ENCODE data around the gene RPL28. TPM values are rescaled to one million over a fixed set of nuclear protein-coding genes. Genes with fewer than 3 reads are reported as not detected.

Gene RPL28
- total and polyA plus RNA-seq, 2 of the 13 experiments (the other 11 are each of a cell fraction or from before 2014, with no cell fraction given), result 105 to 420 TPM

DNA sequence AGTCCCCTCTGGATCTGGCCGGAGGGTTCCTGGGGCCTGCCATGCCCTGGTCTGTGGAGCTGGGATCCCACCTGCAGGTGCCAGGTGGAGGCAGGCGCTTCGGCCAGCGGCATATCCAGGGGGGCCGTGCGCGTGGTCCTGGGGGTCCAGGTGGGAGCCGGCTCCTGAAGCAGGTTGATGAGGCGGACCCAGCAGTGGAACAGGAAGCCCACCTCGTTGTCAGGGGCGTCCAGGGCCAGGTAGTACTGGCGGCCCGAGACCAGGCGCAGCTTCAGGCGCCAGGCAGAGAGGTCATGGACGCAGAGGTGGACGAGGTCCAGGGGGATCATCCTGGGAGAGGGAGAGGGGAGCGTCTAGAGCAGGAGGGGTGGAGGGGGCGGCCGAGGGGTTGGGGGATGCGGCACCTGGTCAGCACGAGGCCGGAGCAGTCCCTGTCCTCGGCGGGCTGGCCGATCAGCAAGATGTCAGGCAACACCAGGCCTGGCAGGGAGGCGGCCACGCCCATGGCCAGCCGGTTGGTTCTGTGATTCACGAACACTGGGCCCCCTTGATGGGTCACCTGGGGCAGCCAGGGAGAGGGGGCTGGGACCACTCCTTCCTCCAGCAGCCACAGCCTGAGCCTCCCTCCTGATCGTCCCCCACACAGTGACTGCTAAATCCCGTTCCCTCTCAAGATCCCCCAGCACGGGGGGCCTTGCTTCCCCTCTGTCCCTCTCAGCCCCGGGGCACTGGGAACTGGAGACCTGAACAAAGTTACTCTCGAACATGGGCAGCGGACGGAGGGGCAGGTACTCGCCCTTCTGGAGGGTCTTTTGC, 23.4 kb upstream of the RPL28 start:
- no TSS peak for BruUV-seq (replicated peaks)
- Histone ChIP-seq H4K20me1 (ENCODE audit: insufficient read depth, low read length) (no peaks in the 10 kb centered on the region), H3K27me3 (ENCODE audit: control insufficient read depth in 1 of 2, insufficient read depth in 2 of 2, low read length in 2 of 2) (peaks cover 4 to 24% of the 10 kb centered on the region in 2 experiments), H3K4me1 (ENCODE audit: insufficient read depth, low read length) (peaks cover 14% of the 10 kb centered on the region), H3K36me3 (replicated peaks in 1 of 2; ENCODE audit: control insufficient read depth in 1 of 2, insufficient read depth in 2 of 2, low read length in 2 of 2) (no peaks in the 10 kb centered on the region), H3K79me2 (ENCODE audit: insufficient read depth, low read length) (no peaks in the 10 kb centered on the region), H3K27ac (ENCODE audit: extremely low read length, insufficient read depth, low read length) (no peak overlapping the region), H3K9me3 (ENCODE audit: low read length) (no peaks in the 10 kb centered on the region), H3K9ac (ENCODE audit: insufficient read depth, low read depth, low read length) (no peak overlapping the region), H2AFZ (ENCODE audit: low read length) (no peak overlapping the region), H3K4me3 (replicated peaks in 1 of 3; ENCODE audit: insufficient read depth in 1 of 3, low read depth in 2 of 3, low read length in 3 of 3) (peak overlapping the region in 1 of 3 experiments; percentile 33; a peak in 1 of 6 replicates), H3K4me2 (ENCODE audit: low read depth, low read length) (peak overlapping the region; percentile 1; the same call in 1 of the 2 replicates)
- intact Hi-C loops (cut with micrococcal nuclease; ENCODE audit: unreplicated experiment), result no loop called here
- ChIA-PET POLR2A (interaction anchor here (0.6 to 1.3 kb wide), 3 partner anchors 23 to 45 kb away, joined by 3 read pairs; partner anchors contain the start of gene KMT5C), CTCF (ENCODE audit: low intra/inter-chr PET ratio, low total read pairs) (no interaction called here)
- in situ Hi-C loops (cut with HindIII; ENCODE audit: extremely low pct_ligation_motif_present, low pct_unique_long_range_greater_than_20kb), result no loop called here
- TF ChIP-seq, protein P1, sequence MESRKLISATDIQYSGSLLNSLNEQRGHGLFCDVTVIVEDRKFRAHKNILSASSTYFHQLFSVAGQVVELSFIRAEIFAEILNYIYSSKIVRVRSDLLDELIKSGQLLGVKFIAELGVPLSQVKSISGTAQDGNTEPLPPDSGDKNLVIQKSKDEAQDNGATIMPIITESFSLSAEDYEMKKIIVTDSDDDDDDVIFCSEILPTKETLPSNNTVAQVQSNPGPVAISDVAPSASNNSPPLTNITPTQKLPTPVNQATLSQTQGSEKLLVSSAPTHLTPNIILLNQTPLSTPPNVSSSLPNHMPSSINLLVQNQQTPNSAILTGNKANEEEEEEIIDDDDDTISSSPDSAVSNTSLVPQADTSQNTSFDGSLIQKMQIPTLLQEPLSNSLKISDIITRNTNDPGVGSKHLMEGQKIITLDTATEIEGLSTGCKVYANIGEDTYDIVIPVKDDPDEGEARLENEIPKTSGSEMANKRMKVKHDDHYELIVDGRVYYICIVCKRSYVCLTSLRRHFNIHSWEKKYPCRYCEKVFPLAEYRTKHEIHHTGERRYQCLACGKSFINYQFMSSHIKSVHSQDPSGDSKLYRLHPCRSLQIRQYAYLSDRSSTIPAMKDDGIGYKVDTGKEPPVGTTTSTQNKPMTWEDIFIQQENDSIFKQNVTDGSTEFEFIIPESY (CRISPR knock-in tag; IDR thresholded peaks at IDR 0.05), result peak; percentile 6; the same call in 1 of the 2 replicates
- TF ChIP-seq, protein P2, sequence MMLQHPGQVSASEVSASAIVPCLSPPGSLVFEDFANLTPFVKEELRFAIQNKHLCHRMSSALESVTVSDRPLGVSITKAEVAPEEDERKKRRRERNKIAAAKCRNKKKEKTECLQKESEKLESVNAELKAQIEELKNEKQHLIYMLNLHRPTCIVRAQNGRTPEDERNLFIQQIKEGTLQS (CRISPR knock-in tag; IDR thresholded peaks at IDR 0.05), result no peak
- no peak for TF ChIP-seq MTA1 (CRISPR knock-in tag; IDR thresholded peaks at IDR 0.05; ENCODE audit: borderline replicate concordance)
- TF ChIP-seq PHF8 (CRISPR knock-in tag; IDR thresholded peaks at IDR 0.05), result no peak
- TF ChIP-seq, protein P3, sequence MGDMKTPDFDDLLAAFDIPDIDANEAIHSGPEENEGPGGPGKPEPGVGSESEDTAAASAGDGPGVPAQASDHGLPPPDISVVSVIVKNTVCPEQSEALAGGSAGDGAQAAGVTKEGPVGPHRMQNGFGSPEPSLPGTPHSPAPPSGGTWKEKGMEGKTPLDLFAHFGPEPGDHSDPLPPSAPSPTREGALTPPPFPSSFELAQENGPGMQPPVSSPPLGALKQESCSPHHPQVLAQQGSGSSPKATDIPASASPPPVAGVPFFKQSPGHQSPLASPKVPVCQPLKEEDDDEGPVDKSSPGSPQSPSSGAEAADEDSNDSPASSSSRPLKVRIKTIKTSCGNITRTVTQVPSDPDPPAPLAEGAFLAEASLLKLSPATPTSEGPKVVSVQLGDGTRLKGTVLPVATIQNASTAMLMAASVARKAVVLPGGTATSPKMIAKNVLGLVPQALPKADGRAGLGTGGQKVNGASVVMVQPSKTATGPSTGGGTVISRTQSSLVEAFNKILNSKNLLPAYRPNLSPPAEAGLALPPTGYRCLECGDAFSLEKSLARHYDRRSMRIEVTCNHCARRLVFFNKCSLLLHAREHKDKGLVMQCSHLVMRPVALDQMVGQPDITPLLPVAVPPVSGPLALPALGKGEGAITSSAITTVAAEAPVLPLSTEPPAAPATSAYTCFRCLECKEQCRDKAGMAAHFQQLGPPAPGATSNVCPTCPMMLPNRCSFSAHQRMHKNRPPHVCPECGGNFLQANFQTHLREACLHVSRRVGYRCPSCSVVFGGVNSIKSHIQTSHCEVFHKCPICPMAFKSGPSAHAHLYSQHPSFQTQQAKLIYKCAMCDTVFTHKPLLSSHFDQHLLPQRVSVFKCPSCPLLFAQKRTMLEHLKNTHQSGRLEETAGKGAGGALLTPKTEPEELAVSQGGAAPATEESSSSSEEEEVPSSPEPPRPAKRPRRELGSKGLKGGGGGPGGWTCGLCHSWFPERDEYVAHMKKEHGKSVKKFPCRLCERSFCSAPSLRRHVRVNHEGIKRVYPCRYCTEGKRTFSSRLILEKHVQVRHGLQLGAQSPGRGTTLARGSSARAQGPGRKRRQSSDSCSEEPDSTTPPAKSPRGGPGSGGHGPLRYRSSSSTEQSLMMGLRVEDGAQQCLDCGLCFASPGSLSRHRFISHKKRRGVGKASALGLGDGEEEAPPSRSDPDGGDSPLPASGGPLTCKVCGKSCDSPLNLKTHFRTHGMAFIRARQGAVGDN (CRISPR knock-in tag; IDR thresholded peaks at IDR 0.05), result 0 out of 2 replicates have a peak, but pooled peaks have one; percentile 11
- TF ChIP-seq, protein P4, sequence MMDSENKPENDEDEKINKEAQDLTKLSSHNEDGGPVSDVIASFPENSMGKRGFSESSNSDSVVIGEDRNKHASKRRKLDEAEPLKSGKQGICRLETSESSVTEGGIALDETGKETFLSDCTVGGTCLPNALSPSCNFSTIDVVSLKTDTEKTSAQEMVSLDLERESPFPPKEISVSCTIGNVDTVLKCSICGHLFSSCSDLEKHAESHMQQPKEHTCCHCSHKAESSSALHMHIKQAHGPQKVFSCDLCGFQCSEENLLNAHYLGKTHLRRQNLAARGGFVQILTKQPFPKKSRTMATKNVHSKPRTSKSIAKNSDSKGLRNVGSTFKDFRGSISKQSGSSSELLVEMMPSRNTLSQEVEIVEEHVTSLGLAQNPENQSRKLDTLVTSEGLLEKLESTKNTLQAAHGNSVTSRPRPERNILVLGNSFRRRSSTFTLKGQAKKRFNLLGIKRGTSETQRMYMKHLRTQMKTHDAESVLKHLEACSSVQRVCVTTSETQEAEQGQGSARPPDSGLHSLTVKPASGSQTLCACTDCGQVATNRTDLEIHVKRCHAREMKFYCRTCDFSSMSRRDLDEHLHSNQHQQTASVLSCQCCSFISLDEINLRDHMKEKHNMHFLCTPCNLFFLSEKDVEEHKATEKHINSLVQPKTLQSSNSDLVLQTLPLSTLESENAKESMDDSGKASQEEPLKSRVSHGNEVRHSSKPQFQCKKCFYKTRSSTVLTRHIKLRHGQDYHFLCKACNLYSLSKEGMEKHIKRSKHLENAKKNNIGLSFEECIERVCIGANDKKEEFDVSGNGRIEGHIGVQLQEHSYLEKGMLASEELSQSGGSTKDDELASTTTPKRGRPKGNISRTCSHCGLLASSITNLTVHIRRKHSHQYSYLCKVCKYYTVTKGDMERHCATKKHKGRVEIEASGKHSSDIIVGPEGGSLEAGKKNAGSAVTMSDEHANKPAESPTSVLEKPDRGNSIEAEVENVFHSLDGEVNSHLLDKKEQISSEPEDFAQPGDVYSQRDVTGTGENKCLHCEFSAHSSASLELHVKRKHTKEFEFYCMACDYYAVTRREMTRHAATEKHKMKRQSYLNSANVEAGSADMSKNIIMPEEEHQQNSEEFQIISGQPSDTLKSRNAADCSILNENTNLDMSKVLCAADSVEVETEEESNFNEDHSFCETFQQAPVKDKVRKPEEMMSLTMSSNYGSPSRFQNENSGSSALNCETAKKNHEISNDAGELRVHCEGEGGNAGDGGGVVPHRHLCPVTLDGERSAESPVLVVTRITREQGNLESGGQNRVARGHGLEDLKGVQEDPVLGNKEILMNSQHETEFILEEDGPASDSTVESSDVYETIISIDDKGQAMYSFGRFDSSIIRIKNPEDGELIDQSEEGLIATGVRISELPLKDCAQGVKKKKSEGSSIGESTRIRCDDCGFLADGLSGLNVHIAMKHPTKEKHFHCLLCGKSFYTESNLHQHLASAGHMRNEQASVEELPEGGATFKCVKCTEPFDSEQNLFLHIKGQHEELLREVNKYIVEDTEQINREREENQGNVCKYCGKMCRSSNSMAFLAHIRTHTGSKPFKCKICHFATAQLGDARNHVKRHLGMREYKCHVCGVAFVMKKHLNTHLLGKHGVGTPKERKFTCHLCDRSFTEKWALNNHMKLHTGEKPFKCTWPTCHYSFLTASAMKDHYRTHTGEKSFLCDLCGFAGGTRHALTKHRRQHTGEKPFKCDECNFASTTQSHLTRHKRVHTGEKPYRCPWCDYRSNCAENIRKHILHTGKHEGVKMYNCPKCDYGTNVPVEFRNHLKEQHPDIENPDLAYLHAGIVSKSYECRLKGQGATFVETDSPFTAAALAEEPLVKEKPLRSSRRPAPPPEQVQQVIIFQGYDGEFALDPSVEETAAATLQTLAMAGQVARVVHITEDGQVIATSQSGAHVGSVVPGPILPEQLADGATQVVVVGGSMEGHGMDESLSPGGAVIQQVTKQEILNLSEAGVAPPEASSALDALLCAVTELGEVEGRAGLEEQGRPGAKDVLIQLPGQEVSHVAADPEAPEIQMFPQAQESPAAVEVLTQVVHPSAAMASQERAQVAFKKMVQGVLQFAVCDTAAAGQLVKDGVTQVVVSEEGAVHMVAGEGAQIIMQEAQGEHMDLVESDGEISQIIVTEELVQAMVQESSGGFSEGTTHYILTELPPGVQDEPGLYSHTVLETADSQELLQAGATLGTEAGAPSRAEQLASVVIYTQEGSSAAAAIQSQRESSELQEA (CRISPR knock-in tag; IDR thresholded peaks at IDR 0.05; ENCODE audit: not compliant biosample characterization), result no peak
- peak; percentile 17; the same call in 2 of the 3 replicates for ATAC-seq
- no peak for FAIRE-seq
- DNase-seq (ENCODE audit: low spot score), result no peak
- 18% methylated on average over 9 of the region's 38 CpGs for WGBS (ENCODE audit: low lambda C conversion rate)

All from HepG2 (cell line).